ENCODE data around the gene WNK3. TPM values are rescaled to one million over a fixed set of nuclear protein-coding genes. Genes with fewer than 3 reads are reported as not detected.

WNK3 gene
- polyA plus RNA-seq, 2 of the 4 experiments (the other 2 are of a cell fraction) = 0.08 TPM; not detected in 1

DNA sequence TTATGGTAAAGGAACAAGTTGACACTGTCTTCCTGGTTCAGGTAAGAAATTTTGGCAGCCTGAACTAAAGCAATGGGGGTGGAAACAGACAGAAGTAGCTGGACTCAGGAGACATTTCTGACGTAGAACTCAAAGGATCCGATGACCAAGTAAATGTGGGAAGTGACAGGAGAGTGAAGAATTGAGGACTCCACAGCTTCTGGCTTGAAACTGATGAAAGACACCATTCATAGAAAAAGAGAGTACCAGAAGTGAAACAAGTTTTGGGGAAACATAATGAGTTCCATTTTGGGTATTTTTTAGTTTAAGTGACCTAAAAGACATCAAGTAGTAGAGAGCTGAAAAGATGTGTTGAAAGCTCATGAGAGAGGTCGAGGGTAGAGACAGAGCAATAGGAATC lies 180.5 kb downstream of the WNK3 start:
- 91% methylated on average over 3 of the region's 3 CpGs for WGBS (ENCODE audit: missing lambda C conversion rate)
- CTCF ChIA-PET = no interaction called here
- POLR2A ChIA-PET = no interaction called here
- H3K4me2 ChIP-seq = peak overlapping the region; percentile 94; the same call in 2 of the 3 replicates
- no peak overlapping the region for H3K4me3 ChIP-seq
- FAIRE-seq (no peak), DNase-seq (ENCODE audit: low read depth in 1 of 2, low spot score in 1 of 2) (no peak), ATAC-seq (no peak)
- H3K4me1 ChIP-seq = peaks cover 48% of the 10 kb centered on the region
- TF ChIP-seq FOSL2 (IDR thresholded peaks at IDR 0.05) (no peak), FOSL2 (CRISPR knock-in tag; IDR thresholded peaks at IDR 0.05) (no peak), ZSCAN20 (CRISPR knock-in tag; IDR thresholded peaks at IDR 0.05) (no peak), ZFP36 (IDR thresholded peaks at IDR 0.05; ENCODE audit: borderline replicate concordance, partially characterized antibody) (no peak), KDM5A (IDR thresholded peaks at IDR 0.05) (no peak), HOXB13 (CRISPR knock-in tag; IDR thresholded peaks at IDR 0.05; ENCODE audit: low read depth) (no peak), CBX8 (IDR thresholded peaks at IDR 0.05) (no peak), JUNB (IDR thresholded peaks at IDR 0.05) (no peak), TFCP2L1 (CRISPR knock-in tag; IDR thresholded peaks at IDR 0.05) (no peak), RFX5 (IDR thresholded peaks at IDR 0.05) (no peak), MYC (IDR thresholded peaks at IDR 0.05; ENCODE audit: borderline replicate concordance, low read length) (no peak), MAFK (IDR thresholded peaks at IDR 0.05; ENCODE audit: partially characterized antibody) (no peak), CHD4 (IDR thresholded peaks at IDR 0.05; ENCODE audit: borderline replicate concordance) (no peak)
- TF ChIP-seq, protein P1, sequence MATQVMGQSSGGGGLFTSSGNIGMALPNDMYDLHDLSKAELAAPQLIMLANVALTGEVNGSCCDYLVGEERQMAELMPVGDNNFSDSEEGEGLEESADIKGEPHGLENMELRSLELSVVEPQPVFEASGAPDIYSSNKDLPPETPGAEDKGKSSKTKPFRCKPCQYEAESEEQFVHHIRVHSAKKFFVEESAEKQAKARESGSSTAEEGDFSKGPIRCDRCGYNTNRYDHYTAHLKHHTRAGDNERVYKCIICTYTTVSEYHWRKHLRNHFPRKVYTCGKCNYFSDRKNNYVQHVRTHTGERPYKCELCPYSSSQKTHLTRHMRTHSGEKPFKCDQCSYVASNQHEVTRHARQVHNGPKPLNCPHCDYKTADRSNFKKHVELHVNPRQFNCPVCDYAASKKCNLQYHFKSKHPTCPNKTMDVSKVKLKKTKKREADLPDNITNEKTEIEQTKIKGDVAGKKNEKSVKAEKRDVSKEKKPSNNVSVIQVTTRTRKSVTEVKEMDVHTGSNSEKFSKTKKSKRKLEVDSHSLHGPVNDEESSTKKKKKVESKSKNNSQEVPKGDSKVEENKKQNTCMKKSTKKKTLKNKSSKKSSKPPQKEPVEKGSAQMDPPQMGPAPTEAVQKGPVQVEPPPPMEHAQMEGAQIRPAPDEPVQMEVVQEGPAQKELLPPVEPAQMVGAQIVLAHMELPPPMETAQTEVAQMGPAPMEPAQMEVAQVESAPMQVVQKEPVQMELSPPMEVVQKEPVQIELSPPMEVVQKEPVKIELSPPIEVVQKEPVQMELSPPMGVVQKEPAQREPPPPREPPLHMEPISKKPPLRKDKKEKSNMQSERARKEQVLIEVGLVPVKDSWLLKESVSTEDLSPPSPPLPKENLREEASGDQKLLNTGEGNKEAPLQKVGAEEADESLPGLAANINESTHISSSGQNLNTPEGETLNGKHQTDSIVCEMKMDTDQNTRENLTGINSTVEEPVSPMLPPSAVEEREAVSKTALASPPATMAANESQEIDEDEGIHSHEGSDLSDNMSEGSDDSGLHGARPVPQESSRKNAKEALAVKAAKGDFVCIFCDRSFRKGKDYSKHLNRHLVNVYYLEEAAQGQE (IDR thresholded peaks at IDR 0.05) = no peak
- TF ChIP-seq, protein P2, sequence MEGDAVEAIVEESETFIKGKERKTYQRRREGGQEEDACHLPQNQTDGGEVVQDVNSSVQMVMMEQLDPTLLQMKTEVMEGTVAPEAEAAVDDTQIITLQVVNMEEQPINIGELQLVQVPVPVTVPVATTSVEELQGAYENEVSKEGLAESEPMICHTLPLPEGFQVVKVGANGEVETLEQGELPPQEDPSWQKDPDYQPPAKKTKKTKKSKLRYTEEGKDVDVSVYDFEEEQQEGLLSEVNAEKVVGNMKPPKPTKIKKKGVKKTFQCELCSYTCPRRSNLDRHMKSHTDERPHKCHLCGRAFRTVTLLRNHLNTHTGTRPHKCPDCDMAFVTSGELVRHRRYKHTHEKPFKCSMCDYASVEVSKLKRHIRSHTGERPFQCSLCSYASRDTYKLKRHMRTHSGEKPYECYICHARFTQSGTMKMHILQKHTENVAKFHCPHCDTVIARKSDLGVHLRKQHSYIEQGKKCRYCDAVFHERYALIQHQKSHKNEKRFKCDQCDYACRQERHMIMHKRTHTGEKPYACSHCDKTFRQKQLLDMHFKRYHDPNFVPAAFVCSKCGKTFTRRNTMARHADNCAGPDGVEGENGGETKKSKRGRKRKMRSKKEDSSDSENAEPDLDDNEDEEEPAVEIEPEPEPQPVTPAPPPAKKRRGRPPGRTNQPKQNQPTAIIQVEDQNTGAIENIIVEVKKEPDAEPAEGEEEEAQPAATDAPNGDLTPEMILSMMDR (IDR thresholded peaks at IDR 0.05) = no peak
- peak overlapping the region; percentile 50 to 51; a peak in 5 of 6 replicates for H3K27ac ChIP-seq
- H3K9me3 ChIP-seq = no peaks in the 10 kb centered on the region

DNA sequence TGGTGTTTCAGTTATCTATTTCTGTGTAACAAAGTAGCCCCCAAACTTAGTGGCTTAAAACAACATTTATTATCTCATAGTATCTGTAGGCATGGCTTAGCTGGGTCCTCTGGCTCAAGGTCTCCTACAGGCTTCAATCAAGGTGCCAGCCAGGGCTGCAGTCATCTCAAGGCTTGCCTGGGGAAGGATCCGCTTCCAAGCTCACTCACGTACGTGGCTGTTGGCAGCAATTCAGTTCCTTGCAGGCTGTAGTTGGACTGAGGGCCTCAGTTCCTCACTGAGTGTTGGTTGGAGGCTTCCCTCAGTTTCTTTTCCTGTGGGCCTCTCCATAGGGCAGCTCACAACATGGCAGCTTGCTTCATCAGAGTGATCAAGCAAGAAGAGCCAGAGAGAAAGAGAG lies 184.1 kb downstream of the WNK3 start:
- ATAC-seq = no peak
- no peak for DNase-seq (ENCODE audit: low read depth in 1 of 2, low spot score in 1 of 2)
- no peak for TF ChIP-seq MAZ (IDR thresholded peaks at IDR 0.05; ENCODE audit: borderline replicate concordance, low read depth, low read length)
- no peak for TF ChIP-seq NFE2L2 (conservative IDR thresholded peaks at IDR 0.05; ENCODE audit: low read length)
- TF ChIP-seq HOXA7 (CRISPR knock-in tag; IDR thresholded peaks at IDR 0.05) = no peak
- TF ChIP-seq, protein P3, sequence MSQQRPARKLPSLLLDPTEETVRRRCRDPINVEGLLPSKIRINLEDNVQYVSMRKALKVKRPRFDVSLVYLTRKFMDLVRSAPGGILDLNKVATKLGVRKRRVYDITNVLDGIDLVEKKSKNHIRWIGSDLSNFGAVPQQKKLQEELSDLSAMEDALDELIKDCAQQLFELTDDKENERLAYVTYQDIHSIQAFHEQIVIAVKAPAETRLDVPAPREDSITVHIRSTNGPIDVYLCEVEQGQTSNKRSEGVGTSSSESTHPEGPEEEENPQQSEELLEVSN (IDR thresholded peaks at IDR 0.05; ENCODE audit: borderline replicate concordance, low read depth) = no peak
- no peak for TF ChIP-seq KDM1A (IDR thresholded peaks at IDR 0.05; ENCODE audit: low read depth)
- TF ChIP-seq NR3C1 (IDR thresholded peaks at IDR 0.05) = no peak
- no peak for TF ChIP-seq HOXB5 (CRISPR knock-in tag; IDR thresholded peaks at IDR 0.05)
- TF ChIP-seq EHF (CRISPR knock-in tag; IDR thresholded peaks at IDR 0.05) = no peak
- no peak for TF ChIP-seq FOSL2 (IDR thresholded peaks at IDR 0.05)
- TF ChIP-seq FOSL2 (CRISPR knock-in tag; IDR thresholded peaks at IDR 0.05) = no peak
- TF ChIP-seq FOSB (CRISPR knock-in tag; IDR thresholded peaks at IDR 0.05) = no peak
- TF ChIP-seq MAFK (IDR thresholded peaks at IDR 0.05; ENCODE audit: partially characterized antibody) = no peak
- TF ChIP-seq, protein P4, sequence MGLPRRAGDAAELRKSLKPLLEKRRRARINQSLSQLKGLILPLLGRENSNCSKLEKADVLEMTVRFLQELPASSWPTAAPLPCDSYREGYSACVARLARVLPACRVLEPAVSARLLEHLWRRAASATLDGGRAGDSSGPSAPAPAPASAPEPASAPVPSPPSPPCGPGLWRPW (IDR thresholded peaks at IDR 0.05) = no peak
- no peak for TF ChIP-seq HOXB13 (CRISPR knock-in tag; IDR thresholded peaks at IDR 0.05; ENCODE audit: low read depth)
- TF ChIP-seq, protein P5, sequence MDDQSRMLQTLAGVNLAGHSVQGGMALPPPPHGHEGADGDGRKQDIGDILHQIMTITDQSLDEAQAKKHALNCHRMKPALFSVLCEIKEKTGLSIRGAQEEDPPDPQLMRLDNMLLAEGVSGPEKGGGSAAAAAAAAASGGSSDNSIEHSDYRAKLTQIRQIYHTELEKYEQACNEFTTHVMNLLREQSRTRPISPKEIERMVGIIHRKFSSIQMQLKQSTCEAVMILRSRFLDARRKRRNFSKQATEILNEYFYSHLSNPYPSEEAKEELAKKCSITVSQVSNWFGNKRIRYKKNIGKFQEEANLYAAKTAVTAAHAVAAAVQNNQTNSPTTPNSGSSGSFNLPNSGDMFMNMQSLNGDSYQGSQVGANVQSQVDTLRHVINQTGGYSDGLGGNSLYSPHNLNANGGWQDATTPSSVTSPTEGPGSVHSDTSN (IDR thresholded peaks at IDR 0.05) = no peak
- TF ChIP-seq SREBF2 (IDR thresholded peaks at IDR 0.05) = no peak
- TF ChIP-seq RARB (CRISPR knock-in tag; IDR thresholded peaks at IDR 0.05) = no peak
- TF ChIP-seq, protein P2 (IDR thresholded peaks at IDR 0.05) = no peak
- TF ChIP-seq ZNF302 (CRISPR knock-in tag; IDR thresholded peaks at IDR 0.05) = no peak
- TF ChIP-seq RNF2 (IDR thresholded peaks at IDR 0.05; ENCODE audit: borderline replicate concordance, low read depth) = no peak
- Histone ChIP-seq H3K4me2 (no peak overlapping the region), H3K4me3 (no peak overlapping the region), H3K4me1 (peaks cover 18% of the 10 kb centered on the region), H3K27ac (no peak overlapping the region), H3K9me3 (no peaks in the 10 kb centered on the region)
- 95% methylated on average over 3 of the region's 3 CpGs for WGBS (ENCODE audit: missing lambda C conversion rate)
- POLR2A ChIA-PET = no interaction called here
- FAIRE-seq = no peak
- CTCF ChIA-PET = interaction anchor here (0.6 kb wide), 1 partner anchor 88 kb away, joined by 3 read pairs; no protein-coding TSS in a partner anchor

Data from A549 (cell line).